Activated CD8-positive, alpha-beta memory T cell treated with anti-CD3 and anti-CD28 coated beads, Interleukin-2, amount 50 U/mL, for 24 hours (primary cell): Measurements from ENCODE around the gene CBX3.
"Not testable (repeated sequence)": the region's sequence is repeated elsewhere in the genome, so short reads cannot be mapped to it uniquely, and the experiment has no call there.

Source experiments
- DNase-seq: peaks from one replicate; pipeline ENCODE4 v3.0.0-alpha.2; 2020; ENCODE audit errors: extremely low read depth

CBX3 gene

DNA sequence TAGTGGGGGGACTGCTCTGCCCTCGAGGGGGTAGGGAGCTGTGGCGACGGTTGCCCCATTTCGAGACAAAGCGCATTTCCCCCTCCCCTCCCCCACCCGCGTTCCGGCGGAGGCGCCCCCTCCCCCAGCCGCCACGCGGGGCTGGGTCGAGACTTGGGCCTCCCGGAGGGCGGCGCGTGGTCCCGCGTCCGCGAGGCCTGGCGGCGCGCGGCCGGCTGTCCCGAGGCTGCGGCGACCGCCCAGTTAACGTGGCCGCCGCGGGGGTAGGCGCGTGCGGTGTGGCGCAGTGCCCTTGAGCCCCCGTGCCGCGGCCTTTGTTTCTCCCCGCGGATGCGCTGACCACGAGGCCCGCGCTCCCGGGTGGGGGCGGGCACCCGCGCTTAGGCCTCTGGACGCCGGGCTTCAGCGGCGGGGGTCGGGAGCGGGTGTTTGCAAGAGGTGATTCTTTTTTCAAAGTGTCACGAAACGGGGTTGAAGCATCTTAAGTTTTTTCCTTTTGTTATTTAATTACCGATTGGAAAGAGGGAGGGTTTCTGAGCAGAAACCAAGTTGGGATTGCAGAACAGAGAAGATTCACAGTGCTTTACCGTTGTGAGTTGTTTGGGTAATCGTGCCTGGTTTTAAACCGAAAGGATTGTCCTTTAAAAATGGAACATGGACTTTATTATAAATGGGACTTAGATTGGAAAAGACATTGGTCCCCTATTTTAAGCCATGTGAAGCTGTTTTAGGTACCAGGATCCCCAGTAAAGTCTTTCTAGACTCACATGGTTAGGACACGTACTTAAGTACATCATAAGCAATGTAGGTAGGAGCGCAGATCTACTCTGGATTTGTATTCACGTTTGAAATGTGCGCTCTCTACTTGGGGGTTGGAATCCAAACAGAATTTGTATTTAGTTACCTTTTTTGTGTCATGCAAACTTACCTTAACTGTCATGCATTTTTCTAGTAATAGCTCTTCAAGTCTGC, 760 bp downstream of the CBX3 start:
- no peak for DNase-seq

DNA sequence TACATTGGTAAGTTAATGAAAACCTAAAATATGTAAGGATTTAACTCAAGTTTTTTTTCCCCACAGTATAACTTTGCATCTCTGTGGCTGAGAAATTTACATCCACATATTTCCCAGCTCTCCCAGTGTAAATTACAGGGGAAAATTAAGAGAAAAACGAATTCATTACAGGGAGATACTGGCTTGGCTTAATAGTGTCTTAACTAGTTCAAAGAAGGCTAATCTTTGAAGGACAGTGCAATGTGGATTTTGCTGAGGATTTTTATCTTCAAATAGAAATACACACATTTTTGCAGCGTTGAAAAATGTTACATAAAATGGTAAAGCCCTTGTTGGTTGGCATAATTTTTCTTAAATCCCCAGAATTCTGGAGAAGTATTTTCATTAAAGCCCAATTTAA, 1.5 kb downstream of the CBX3 start:
- DNase-seq = no peak

DNA sequence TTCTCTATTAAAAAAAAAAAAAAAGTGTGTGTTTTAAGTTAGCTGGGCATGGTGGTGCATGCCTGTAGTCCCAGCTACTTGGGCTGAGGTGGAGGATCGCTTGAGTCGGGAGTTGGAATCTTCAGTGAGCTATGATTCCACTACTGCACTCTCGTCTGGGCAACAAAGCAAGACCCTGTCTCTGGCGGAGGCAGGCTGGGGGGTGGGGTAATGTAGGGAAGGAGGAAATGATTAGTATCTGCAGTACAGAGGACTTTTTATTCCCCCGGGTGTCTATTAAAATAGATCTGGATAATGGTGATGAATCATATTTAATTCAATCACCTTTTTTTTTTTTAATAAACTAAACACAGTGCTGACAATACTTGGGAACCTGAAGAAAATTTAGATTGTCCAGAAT, 6.5 kb downstream of the CBX3 start:
- DNase-seq = no peak

DNA sequence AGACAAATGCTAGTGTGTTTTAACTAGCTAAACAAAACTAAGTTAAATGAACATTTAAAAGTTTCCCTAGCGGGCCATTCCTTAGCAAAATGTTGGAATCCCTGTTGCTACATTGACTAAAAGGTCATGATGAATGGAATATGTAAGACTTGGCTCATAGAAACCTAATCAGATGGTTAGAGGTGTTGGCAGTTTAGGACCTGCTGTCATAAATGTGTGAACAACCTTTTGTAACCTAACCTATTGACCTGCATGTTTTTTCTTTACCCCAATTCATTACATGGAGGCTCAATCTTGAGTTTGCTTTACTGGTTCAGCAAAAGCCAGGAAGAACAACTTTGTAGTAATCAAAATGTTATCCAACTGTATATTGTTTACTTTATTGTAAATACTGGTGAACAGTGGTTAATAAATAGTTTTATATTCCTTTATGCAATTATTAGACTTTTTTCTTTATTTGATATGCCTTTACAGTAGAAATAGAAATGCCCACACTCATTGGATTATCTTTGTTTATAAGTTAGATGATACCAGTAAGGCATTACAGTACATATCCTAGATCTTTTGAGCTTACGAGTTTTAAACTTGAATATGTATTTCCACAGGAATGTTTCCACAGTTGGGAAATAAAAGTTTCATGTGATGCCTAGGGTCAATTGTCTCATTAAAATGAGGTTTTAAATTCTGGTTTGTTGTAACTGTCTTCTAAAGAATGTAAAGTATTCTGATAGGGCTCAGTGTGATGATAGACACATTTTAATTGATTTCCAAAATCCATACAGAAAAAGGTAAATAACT, 11.6 kb downstream of the CBX3 start:
- DNase-seq = no peak

DNA sequence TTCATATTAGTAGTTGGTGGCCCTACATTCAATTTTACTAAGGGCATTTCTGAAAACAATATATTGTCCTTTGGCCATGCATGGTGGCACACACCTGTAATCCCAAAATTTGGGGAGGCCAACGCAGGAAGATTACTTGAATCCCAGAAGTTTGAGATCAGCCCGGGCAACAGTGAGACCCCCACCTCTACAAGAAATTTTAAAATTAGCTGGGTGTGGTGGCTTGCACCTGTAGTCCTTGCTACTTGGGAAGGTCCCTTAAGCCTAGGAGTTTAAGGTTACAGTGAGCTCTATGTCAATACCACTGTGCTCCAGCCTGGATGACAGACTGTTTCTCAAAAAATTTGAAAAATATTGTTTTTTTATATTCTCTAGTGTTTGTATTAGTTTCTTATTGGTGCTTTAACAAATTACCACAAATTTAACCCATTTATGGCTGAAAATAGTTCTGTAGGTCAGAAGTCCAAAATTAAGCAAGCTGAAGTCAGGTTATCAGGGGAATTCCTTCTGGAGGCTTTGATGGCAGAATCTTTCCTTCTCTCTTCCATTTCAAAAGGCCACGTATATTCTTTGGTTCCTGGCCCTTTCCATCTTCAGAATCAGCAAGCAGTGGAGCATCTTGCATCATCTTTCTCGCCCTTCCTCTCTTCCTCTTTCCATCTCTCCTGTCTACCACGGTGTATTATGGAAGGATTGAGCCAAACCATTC, 12.4 kb downstream of the CBX3 start:
- no peak for DNase-seq

DNA sequence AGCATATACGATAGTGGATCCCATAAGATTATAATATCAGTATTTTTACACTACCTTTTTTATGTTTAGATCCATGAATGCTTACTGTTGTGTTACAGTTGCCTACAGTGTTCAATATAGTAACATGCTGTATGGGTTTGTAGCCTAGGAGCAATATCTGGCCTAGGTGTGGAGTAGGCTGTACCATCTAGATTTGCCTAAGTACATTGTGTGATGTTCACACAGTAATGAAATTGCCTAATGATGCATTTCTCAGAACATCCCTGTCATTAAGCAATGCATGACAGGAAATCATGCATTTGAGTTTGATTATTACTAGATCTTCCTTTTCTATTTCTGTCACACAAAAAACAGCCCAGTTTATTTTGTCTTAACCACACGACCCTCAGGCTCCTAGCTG, 14.5 kb downstream of the CBX3 start:
- no peak for DNase-seq

DNA sequence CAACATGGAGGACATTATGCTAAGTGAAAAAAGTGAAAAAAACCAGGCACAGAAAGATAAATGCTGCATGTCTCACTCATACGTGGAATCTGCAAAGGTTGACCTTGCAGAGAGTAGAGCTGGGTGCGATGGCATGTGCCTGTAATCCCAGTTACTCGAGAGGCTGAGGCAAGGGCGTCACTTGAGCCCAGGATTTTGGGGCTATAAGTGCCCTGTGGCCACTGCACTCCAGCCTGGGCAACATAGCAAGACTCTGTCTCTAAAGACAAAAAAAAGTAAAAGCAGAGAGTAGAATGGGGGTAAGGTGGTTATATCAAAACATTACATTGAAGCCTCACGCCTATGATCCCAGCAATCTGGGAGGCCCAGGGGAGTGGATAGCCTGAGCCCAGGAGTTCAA, 22.8 kb downstream of the CBX3 start:
- no peak for DNase-seq

DNA sequence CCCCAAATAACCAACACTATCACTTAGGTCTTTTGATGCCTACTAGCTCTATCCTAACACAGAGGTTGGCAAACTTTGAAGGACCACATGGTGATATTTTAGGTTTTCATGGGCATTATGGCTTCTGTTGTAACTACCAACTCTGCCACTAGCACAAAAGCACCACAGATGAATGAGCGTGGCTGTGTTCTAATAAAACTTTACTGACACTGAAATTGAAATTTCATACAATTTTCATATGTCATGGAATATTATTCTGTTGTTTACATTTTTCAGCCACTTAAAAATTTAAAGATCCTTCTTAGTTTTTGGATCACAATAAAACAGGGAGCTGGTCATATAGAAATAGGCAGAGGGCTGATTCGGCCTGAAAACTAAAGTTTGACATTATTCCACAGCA, 26.4 kb downstream of the CBX3 start:
- no peak for DNase-seq

DNA sequence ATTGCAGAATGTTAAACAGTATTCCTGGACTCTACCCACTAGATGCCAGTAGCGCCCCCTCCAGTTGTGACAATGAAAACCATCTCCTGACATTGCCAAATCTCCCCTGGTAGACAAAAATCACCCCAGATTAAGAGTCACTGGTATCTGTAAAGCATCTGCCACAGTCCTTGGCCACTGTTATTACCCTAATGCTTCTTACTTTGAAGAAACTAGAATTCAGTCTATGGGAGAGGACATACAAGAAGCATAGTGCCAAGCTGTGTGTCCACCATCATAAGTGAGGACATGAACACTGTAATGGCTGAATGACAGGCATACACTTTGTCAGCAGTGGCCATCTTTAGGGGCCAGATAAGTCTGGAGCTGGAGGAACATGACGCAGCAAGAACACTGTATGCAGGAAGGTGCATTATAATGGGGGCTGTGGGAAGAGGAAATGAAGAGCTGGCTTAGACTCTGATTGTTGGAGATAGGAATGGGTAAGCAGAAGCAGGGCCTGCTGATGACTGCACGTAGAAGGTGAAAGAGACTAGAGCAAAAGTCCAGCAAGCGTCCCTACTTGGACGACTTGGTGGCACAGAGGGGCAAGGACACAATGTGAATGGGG, 32.5 kb downstream of the CBX3 start:
- DNase-seq = no peak

DNA sequence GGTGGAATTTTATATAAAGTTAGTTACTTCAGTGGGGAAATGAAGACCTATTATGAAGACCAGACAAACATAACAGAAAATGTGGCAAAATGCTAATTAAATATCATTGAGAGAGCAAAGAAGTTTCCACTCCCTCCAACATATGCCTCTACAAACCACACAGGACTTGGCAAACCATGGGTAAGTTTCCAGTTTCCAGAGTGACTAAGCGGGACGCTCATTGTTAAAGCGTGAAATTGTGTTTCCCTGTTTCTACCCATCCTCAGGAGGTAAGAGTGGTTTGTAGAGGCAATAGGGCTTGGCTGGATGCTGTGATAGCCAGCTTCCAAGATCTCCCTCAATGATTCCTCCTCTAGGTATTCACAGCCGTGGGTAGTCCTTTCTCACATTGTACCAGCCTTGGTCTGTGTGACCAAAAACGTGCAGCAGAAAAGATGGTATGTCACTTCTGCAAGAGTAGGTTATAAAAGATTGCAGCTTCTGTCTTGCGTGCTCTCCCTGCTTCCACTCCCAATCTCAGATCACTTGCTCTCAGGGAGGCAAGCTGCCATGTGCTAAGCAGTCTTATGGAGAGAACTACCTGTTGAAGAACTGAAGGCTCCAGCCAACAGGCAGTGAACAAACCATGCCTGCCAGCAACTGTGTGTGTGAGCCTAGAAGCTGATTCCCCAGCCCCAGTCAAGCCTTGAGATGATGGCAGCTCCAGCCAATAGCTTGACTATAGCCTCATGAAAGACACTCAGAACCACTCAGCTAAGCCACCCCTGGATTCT, 35.7 kb downstream of the CBX3 start:
- DNase-seq = no peak

DNA sequence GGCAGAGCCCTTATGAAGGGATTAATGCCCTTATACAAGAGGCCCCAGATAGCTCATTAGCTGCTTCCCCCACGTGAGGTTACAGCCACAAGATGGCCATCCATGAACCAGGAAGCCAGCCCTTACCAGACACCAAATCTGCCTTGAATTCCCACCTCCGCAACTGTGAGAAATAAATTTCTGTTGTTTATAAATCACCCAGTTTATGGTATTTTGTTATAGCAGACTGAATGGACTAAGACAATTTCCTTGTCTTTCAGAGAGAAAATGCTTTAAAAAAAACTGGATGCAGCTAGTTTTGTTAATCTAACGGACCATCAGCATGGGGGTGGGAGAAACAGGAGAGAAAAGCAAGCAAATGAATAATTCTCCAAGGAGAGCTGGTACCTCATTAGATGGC, 36.5 kb downstream of the CBX3 start:
- DNase-seq = no peak

DNA sequence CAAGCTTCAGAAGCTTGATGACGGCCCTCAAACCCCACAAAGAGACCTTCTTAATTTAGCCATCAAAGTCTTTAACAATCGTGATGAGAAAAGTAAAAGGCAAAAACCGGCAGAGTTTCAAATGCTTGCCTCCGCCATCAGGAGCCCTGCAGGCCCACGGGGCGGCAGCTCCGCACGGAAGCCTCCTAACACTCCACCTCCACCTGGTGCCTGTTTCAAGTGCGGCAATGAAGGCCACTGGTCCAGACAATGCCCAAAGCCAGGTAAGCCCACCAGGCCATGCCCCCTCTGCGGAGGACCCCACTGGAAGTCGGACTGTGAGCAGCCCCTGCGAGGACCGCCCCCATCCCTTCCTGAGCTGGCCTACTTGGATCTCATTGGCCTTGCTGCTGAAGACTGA, 43.6 kb downstream of the CBX3 start:
- DNase-seq = no peak

DNA sequence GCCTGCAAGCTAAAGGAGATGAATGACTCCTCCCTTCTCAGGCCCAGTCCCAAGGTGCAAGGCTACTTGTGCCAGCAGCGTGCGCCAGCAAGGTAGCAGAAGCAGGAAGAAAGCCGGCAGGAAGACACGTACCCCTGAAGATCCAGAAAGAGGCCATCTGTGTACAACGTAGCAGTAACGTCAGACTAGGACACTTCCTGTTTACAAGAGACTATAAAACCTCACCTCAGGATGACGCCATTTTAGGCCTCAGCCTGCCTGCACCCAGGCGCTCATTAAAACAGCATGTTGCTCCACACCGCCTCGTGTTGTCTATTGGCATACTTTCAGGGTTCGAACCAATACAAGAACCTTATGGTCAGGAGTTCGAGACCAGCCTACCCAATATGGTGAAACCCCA, 48.7 kb downstream of the CBX3 start:
- DNase-seq = no peak

DNA sequence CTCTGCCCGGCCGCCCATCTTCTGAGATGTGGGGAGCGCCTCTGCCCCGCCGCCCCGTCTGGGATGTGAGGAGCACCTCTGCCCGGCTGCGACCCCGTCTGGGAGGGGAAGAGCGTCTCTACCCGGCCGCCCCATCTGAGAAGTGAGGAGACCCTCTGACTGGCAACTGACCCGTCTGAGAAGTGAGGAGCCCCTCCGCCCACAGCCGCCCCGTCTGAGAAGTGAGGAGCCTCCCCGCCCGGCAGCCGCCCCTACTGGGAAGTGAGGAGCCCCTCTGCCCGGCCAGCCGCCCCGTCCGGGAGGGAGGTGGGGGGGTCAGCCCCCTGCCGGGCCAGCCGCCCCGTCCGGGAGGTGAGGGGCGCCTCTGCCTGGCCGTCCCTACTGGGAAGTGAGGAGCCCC, 60.3 kb downstream of the CBX3 start:
- DNase-seq = not testable (repeated sequence)
